H9 (cell line): ENCODE results near the gene ARHGEF10L. TPM values are rescaled to one million over a fixed set of nuclear protein-coding genes. Genes with fewer than 3 reads are reported as not detected.

Source experiments
- DNase-seq: peaks from one replicate; pipeline ENCODE4 v3.0.0-alpha.2; 2017
- H2AFZ ChIP-seq: one replicate; pipeline ENCODE4 v1.6.1; 2013; ENCODE audit warnings: mild to moderate bottlenecking, low read length, control low read depth, moderate library complexity
- H2AK5ac ChIP-seq: 2 replicates; pipeline ENCODE4 v1.6.1; 2013; ENCODE audit warnings: low read length, control low read depth, mixed read lengths; ENCODE audit not compliant: insufficient read length
- H2BK120ac ChIP-seq: one replicate; pipeline ENCODE4 v1.6.1; 2013; ENCODE audit warnings: low read depth, mild to moderate bottlenecking, low read length, control low read depth, inconsistent platforms; ENCODE audit not compliant: poor library complexity, severe bottlenecking
- H2BK12ac ChIP-seq: 2 replicates; pipeline ENCODE4 v1.6.1; 2013; ENCODE audit warnings: low read length, control low read depth, mixed read lengths, low read depth; ENCODE audit not compliant: insufficient read length
- H2BK15ac ChIP-seq: 2 replicates; pipeline ENCODE4 v1.6.1; 2013; ENCODE audit warnings: low read depth, low read length, control low read depth
- H2BK20ac ChIP-seq: one replicate; pipeline ENCODE4 v1.6.1; 2013; ENCODE audit warnings: low read depth, mild to moderate bottlenecking, low read length, control low read depth, inconsistent platforms; ENCODE audit not compliant: poor library complexity, severe bottlenecking
- H2BK5ac ChIP-seq: 2 replicates; pipeline ENCODE4 v1.6.1; 2013; ENCODE audit warnings: low read length, control low read depth, mixed read lengths; ENCODE audit not compliant: insufficient read length
- H3K14ac ChIP-seq: 2 replicates; pipeline ENCODE4 v1.6.1; 2013; ENCODE audit warnings: low read length, control low read depth; ENCODE audit not compliant: insufficient read depth
- H3K18ac ChIP-seq: 2 replicates; pipeline ENCODE4 v1.6.1; 2013; ENCODE audit warnings: low read depth, mild to moderate bottlenecking, mixed read lengths, low read length, control low read depth; ENCODE audit not compliant: insufficient read length
- H3K23ac ChIP-seq: 2 replicates; pipeline ENCODE4 v1.6.1; 2013; ENCODE audit warnings: low read length, control low read depth, mixed read lengths, low read depth; ENCODE audit not compliant: insufficient read length
- H3K23me2 ChIP-seq: 2 replicates; pipeline ENCODE4 v1.6.1; 2013; ENCODE audit warnings: low read depth, mild to moderate bottlenecking, mixed read lengths, low read length, control low read depth; ENCODE audit not compliant: insufficient read length, poor library complexity, severe bottlenecking
- H3K27ac ChIP-seq: 2 replicates; pipeline ENCODE4 v1.5.1; 2013; ENCODE audit warnings: low read length, control low read depth, mixed read lengths, low read depth; ENCODE audit not compliant: insufficient read length
- H3K27me3 ChIP-seq: 2 replicates; pipeline ENCODE4 v1.6.1; 2013; ENCODE audit warnings: low read length, control low read depth, inconsistent platforms; ENCODE audit not compliant: insufficient read depth
- H3K4ac ChIP-seq: 2 replicates; pipeline ENCODE4 v1.6.1; 2013; ENCODE audit warnings: low read depth, mild to moderate bottlenecking, control low read depth, inconsistent platforms, low read length, moderate library complexity
- H3K4me1 ChIP-seq: 2 replicates; pipeline ENCODE4 v1.6.1; 2013; ENCODE audit warnings: low read length, control low read depth, inconsistent platforms; ENCODE audit not compliant: insufficient read depth
- H3K4me2 ChIP-seq: 2 replicates; pipeline ENCODE4 v1.6.1; 2013; ENCODE audit warnings: low read length, control low read depth, mixed read lengths; ENCODE audit not compliant: insufficient read length, insufficient read depth
- H3K56ac ChIP-seq: 2 replicates; pipeline ENCODE4 v1.6.1; 2013; ENCODE audit warnings: low read depth, mild to moderate bottlenecking, mixed read lengths, low read length, control low read depth; ENCODE audit not compliant: insufficient read length
- H3K79me1 ChIP-seq: 2 replicates; pipeline ENCODE4 v1.6.1; 2013; ENCODE audit warnings: low read depth, mild to moderate bottlenecking, moderate library complexity, low read length, control low read depth, inconsistent platforms; ENCODE audit not compliant: insufficient read depth, poor library complexity, severe bottlenecking
- H3K79me2 ChIP-seq: 2 replicates; pipeline ENCODE4 v1.6.1; 2013; ENCODE audit warnings: low read length, control low read depth, inconsistent platforms; ENCODE audit not compliant: insufficient read depth
- H3K9ac ChIP-seq: 2 replicates; pipeline ENCODE4 v1.6.1; 2013; ENCODE audit warnings: low read length, control low read depth, mixed read lengths; ENCODE audit not compliant: insufficient read length; ENCODE audit errors: extremely low read depth
- H3K9me3 ChIP-seq: one replicate; pipeline ENCODE4 v1.6.1; 2013; ENCODE audit warnings: low read depth, low read length, inconsistent platforms; ENCODE audit not compliant: control insufficient read depth
- H3T11ph ChIP-seq: one replicate; pipeline ENCODE4 v1.6.1; 2013; ENCODE audit warnings: mild to moderate bottlenecking, low read length, control low read depth, inconsistent platforms
- H4K20me1 ChIP-seq: one replicate; pipeline ENCODE4 v1.6.1; 2013; ENCODE audit not compliant: control insufficient read depth, insufficient read length, insufficient read depth
- H4K5ac ChIP-seq: 2 replicates; pipeline ENCODE4 v1.6.1; 2013; ENCODE audit warnings: low read depth, mild to moderate bottlenecking, mixed read lengths, low read length, control low read depth; ENCODE audit not compliant: insufficient read length
- H4K8ac ChIP-seq: replicated peaks from 2 replicates; pipeline ENCODE4 v1.6.1; 2013; ENCODE audit warnings: low read length, control low read depth, mixed read lengths, low read depth; ENCODE audit not compliant: insufficient read length
- H4K91ac ChIP-seq: 2 replicates; pipeline ENCODE4 v1.6.1; 2013; ENCODE audit warnings: low read depth, mild to moderate bottlenecking, moderate library complexity, mixed read lengths, low read length, control low read depth; ENCODE audit not compliant: insufficient read length
- H3K27ac Mint-ChIP-seq, 3 experiments: 2 replicates in 2 of 3; 3 replicates in 1 of 3; pipeline ENCODE4 v1.8.0; 2020 to 2021; ENCODE audit warnings: mixed read lengths in 3 of 3, mild to moderate bottlenecking in 1 of 3, moderate library complexity in 1 of 3
- H3K27me3 Mint-ChIP-seq: 2 replicates; pipeline ENCODE4 v1.8.0; 2021; ENCODE audit warnings: low read depth, mild to moderate bottlenecking, moderate library complexity, mixed read lengths
- H3K36me3 Mint-ChIP-seq, 3 experiments: 2 replicates in 2 of 3; 3 replicates in 1 of 3; pipeline ENCODE4 v1.8.0; 2020 to 2021; ENCODE audit warnings: low read depth in 3 of 3, mixed read lengths in 3 of 3; ENCODE audit not compliant: insufficient read depth in 1 of 3
- H3K4me1 Mint-ChIP-seq, 2 experiments: 2 replicates each; pipeline ENCODE4 v1.8.0; 2020; ENCODE audit warnings: mixed read lengths in 2 of 2
- H3K4me3 Mint-ChIP-seq, 2 experiments: 2 replicates in 1 of 2; 3 replicates in 1 of 2; pipeline ENCODE4 v1.8.0; 2020 to 2021; ENCODE audit warnings: mild to moderate bottlenecking in 2 of 2, mixed read lengths in 2 of 2, moderate library complexity in 1 of 2
- H3K9me3 Mint-ChIP-seq, 2 experiments: 2 replicates in 1 of 2; 3 replicates in 1 of 2; pipeline ENCODE4 v1.8.0; 2020; ENCODE audit warnings: mild to moderate bottlenecking in 2 of 2, mixed read lengths in 2 of 2, moderate library complexity in 1 of 2
- WGBS: extraction: QIAGEN DNeasy Blood & Tissue Kit; methylation state at CpG from one replicate; pipeline ENCODE4 v1.1.7; 2013; ENCODE audit warnings: missing lambda C conversion rate, low lambda C conversion rate, mixed read lengths; ENCODE audit not compliant: insufficient read length; ENCODE audit errors: extremely low coverage; 5-methylcytosine and 5-hydroxymethylcytosine counted together
- total RNA-seq: library from RNA; stranded (reverse); gene quantifications from 2 replicates; pipeline ENCODE4 v1.2.1, GENCODE V29; 2021
- TF ChIP-seq, protein P1 (sequence below): fragments of 200-600 bp; sonication (generic); conservative IDR thresholded peaks from 3 replicates; pipeline ENCODE4 v1.8.0; 2021; ENCODE audit warnings: antibody characterized with exemption, mild to moderate bottlenecking

The ARHGEF10L gene
- total RNA-seq, 1 experiment from 2014 or later, result 20.2 TPM

DNA sequence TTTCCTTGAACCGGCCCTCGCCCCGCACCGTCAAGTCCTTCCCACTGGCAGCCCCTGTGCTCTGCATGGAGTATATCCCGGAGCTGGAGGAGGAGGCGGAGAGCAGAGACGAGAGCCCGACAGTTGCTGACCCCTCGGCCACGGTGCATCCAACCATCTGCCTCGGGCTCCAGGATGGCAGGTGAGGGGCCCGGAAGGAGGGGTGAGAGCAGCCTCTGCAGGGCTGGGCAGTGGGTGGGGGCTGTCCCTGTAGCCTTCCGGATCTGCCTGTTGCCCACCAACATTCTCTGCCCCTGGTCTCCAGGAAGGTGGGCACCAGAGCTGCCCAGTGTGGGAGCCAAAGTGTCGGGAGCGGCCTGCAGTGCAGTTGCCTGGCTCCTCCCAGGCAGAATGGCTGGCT, 116.4 kb downstream of the ARHGEF10L start:
- H2AK5ac ChIP-seq, result no peak overlapping the region
- no peak overlapping the region for H2BK15ac ChIP-seq
- no peak overlapping the region for H2AFZ ChIP-seq
- H3K27ac Mint-ChIP-seq, result no peak overlapping the region
- H3K36me3 Mint-ChIP-seq, result peaks cover 14 to 41% (median 26%) of the 10 kb centered on the region in 3 experiments
- no peaks in the 10 kb centered on the region; the same call in 1 of the 2 replicates for H3K27me3 Mint-ChIP-seq
- no CpG with 5 or more reads among the region's 15 CpGs for WGBS
- no peaks in the 10 kb centered on the region for H3K27me3 ChIP-seq
- H2BK12ac ChIP-seq, result no peak overlapping the region
- H3K56ac ChIP-seq, result no peak overlapping the region
- no peak for DNase-seq
- H3K79me2 ChIP-seq, result no peaks in the 10 kb centered on the region
- H3K4me2 ChIP-seq, result no peak overlapping the region
- TF ChIP-seq, protein P1, sequence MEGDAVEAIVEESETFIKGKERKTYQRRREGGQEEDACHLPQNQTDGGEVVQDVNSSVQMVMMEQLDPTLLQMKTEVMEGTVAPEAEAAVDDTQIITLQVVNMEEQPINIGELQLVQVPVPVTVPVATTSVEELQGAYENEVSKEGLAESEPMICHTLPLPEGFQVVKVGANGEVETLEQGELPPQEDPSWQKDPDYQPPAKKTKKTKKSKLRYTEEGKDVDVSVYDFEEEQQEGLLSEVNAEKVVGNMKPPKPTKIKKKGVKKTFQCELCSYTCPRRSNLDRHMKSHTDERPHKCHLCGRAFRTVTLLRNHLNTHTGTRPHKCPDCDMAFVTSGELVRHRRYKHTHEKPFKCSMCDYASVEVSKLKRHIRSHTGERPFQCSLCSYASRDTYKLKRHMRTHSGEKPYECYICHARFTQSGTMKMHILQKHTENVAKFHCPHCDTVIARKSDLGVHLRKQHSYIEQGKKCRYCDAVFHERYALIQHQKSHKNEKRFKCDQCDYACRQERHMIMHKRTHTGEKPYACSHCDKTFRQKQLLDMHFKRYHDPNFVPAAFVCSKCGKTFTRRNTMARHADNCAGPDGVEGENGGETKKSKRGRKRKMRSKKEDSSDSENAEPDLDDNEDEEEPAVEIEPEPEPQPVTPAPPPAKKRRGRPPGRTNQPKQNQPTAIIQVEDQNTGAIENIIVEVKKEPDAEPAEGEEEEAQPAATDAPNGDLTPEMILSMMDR, result no peak
- no peak overlapping the region for H4K8ac ChIP-seq
- H3K14ac ChIP-seq, result no peak overlapping the region; the same call in 1 of the 2 replicates
- H4K20me1 ChIP-seq, result no peaks in the 10 kb centered on the region
- H3K4ac ChIP-seq, result no peak overlapping the region
- H2BK120ac ChIP-seq, result no peak overlapping the region
- no peak overlapping the region for H3K9ac ChIP-seq
- no peak overlapping the region for H3K23ac ChIP-seq
- H3K4me1 ChIP-seq, result no peaks in the 10 kb centered on the region
- H3K27ac ChIP-seq, result no peak overlapping the region
- peaks cover 0 to 5% of the 10 kb centered on the region in 2 experiments; a peak in 2 of 4 replicates for H3K4me1 Mint-ChIP-seq
- H3K23me2 ChIP-seq, result no peaks in the 10 kb centered on the region
- H3K79me1 ChIP-seq, result no peaks in the 10 kb centered on the region
- H2BK5ac ChIP-seq, result no peak overlapping the region
- no peak overlapping the region for H3K18ac ChIP-seq
- H2BK20ac ChIP-seq, result no peak overlapping the region
- H3T11ph ChIP-seq, result no peak overlapping the region
- H3K9me3 Mint-ChIP-seq, result no peaks in the 10 kb centered on the region; a peak in 2 of 5 replicates
- H3K9me3 ChIP-seq, result no peaks in the 10 kb centered on the region
- no peak overlapping the region for H4K91ac ChIP-seq
- H3K4me3 Mint-ChIP-seq, result no peak overlapping the region
- no peak overlapping the region for H4K5ac ChIP-seq
